Muscle layer of duodenum (tissue), 2 donors: ENCODE measurements around the gene WDR35.
"Not testable (repeated sequence)": the region's sequence is repeated elsewhere in the genome, so short reads cannot be mapped to it uniquely, and the experiment has no call there.

Experiments used
- H3K27ac ChIP-seq: one replicate; pipeline ENCODE4 v1.7.0; 2013; ENCODE audit warnings: mild to moderate bottlenecking, low read length
- H3K27me3 ChIP-seq: one replicate; pipeline ENCODE4 v1.7.0; 2013; ENCODE audit warnings: low read depth, mild to moderate bottlenecking, control low read depth, low read length
- H3K36me3 ChIP-seq, 2 donors: one replicate each; pipeline ENCODE4 v1.7.0; 2013; ENCODE audit warnings: low read length in 2 of 2, control low read depth in 1 of 2, mild to moderate bottlenecking in 1 of 2; ENCODE audit not compliant: insufficient read depth in 2 of 2, control insufficient read depth in 1 of 2
- H3K4me1 ChIP-seq, 2 donors: one replicate each; pipeline ENCODE4 v1.7.0; 2013; ENCODE audit warnings: low read length in 2 of 2, mild to moderate bottlenecking in 2 of 2, control low read depth in 1 of 2, moderate library complexity in 1 of 2; ENCODE audit not compliant: insufficient read depth in 2 of 2, control insufficient read depth in 1 of 2
- H3K4me3 ChIP-seq, 2 donors: one replicate each; pipeline ENCODE4 v1.7.0; 2013; ENCODE audit warnings: low read length in 2 of 2, low read depth in 1 of 2, mild to moderate bottlenecking in 1 of 2
- H3K9me3 ChIP-seq, 2 donors: one replicate each; pipeline ENCODE4 v1.7.0; 2013; ENCODE audit warnings: low read length in 2 of 2, control low read depth in 1 of 2, mild to moderate bottlenecking in 1 of 2; ENCODE audit not compliant: control insufficient read depth in 1 of 2
- donor health status: healthy.

WDR35 gene

DNA sequence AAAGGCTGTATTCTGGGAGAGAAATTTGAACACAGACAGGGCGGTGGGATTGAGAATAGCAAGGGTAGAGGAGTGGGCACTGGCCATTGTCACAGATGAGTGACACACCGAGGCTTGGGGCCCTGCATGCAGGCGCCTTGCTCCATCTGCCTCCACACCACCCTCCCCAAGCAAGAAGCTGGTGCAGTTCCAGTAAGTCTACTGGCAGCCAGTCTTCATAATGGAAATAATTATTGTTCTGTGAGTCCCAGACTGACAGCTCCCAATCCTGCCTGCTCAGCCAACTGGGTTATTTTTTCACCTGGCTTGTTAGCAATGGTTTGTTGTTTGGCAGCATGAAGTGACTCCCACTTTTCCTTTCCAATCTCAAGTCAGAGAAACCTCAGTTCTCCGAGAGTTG is 101.1 kb downstream of the WDR35 start:
- no peaks in the 10 kb centered on the region for H3K4me1 ChIP-seq
- H3K36me3 ChIP-seq, result no peaks in the 10 kb centered on the region
- no peak overlapping the region for H3K4me3 ChIP-seq
- no peaks in the 10 kb centered on the region for H3K27me3 ChIP-seq
- no peaks in the 10 kb centered on the region for H3K9me3 ChIP-seq
- H3K27ac ChIP-seq, result no peak overlapping the region

GRCh38 chr2:19887510-19887909 is 102.4 kb downstream of the WDR35 start:
- H3K4me1 ChIP-seq, result no peaks in the 10 kb centered on the region
- H3K9me3 ChIP-seq, result no peaks in the 10 kb centered on the region
- H3K27ac ChIP-seq, result no peak overlapping the region
- no peaks in the 10 kb centered on the region for H3K36me3 ChIP-seq
- no peaks in the 10 kb centered on the region for H3K27me3 ChIP-seq
- no peak overlapping the region for H3K4me3 ChIP-seq

- Histone ChIP-seq H3K4me3 (no peak overlapping the region), H3K4me1 (no peaks in the 10 kb centered on the region), H3K36me3 (no peaks in the 10 kb centered on the region), H3K27me3 (no peaks in the 10 kb centered on the region), H3K9me3 (no peaks in the 10 kb centered on the region), H3K27ac (no peak overlapping the region)
Observed at GRCh38 chr2:19886261-19886660, 103.6 kb downstream of the WDR35 start.

- H3K9me3 ChIP-seq, result no peaks in the 10 kb centered on the region
Observed at GRCh38 chr2:19885791-19886190, 104.1 kb downstream of the WDR35 start.

GRCh38 chr2:19883971-19884720 is 105.8 kb downstream of the WDR35 start:
- Histone ChIP-seq H3K9me3 (no peaks in the 10 kb centered on the region), H3K27ac (no peak overlapping the region), H3K27me3 (no peaks in the 10 kb centered on the region), H3K36me3 (no peaks in the 10 kb centered on the region), H3K4me1 (no peaks in the 10 kb centered on the region), H3K4me3 (no peak overlapping the region)

More at GRCh38 chr2:19885791-19886190, 104.1 kb downstream of the WDR35 start:
- no peak overlapping the region for H3K4me3 ChIP-seq
- no peaks in the 10 kb centered on the region for H3K27me3 ChIP-seq
- no peaks in the 10 kb centered on the region for H3K36me3 ChIP-seq
- no peak overlapping the region for H3K27ac ChIP-seq
- H3K4me1 ChIP-seq, result no peaks in the 10 kb centered on the region

GRCh38 chr2:19883486-19883885 is 106.4 kb downstream of the WDR35 start:
- no peaks in the 10 kb centered on the region for H3K9me3 ChIP-seq
- H3K27me3 ChIP-seq, result no peaks in the 10 kb centered on the region
- H3K27ac ChIP-seq, result no peak overlapping the region
- H3K36me3 ChIP-seq, result no peaks in the 10 kb centered on the region
- no peaks in the 10 kb centered on the region for H3K4me1 ChIP-seq
- no peak overlapping the region for H3K4me3 ChIP-seq

GRCh38 chr2:19882286-19882685 is 107.6 kb downstream of the WDR35 start:
- Histone ChIP-seq H3K27me3 (no peaks in the 10 kb centered on the region), H3K36me3 (no peaks in the 10 kb centered on the region), H3K4me3 (no peak overlapping the region), H3K4me1 (no peaks in the 10 kb centered on the region), H3K9me3 (no peaks in the 10 kb centered on the region), H3K27ac (no peak overlapping the region)

- Histone ChIP-seq H3K36me3 (no peaks in the 10 kb centered on the region), H3K27me3 (no peaks in the 10 kb centered on the region), H3K4me3 (no peak overlapping the region), H3K27ac (no peak overlapping the region), H3K4me1 (no peaks in the 10 kb centered on the region), H3K9me3 (no peaks in the 10 kb centered on the region)
Observed at GRCh38 chr2:19881908-19882265, 108.0 kb downstream of the WDR35 start.

DNA sequence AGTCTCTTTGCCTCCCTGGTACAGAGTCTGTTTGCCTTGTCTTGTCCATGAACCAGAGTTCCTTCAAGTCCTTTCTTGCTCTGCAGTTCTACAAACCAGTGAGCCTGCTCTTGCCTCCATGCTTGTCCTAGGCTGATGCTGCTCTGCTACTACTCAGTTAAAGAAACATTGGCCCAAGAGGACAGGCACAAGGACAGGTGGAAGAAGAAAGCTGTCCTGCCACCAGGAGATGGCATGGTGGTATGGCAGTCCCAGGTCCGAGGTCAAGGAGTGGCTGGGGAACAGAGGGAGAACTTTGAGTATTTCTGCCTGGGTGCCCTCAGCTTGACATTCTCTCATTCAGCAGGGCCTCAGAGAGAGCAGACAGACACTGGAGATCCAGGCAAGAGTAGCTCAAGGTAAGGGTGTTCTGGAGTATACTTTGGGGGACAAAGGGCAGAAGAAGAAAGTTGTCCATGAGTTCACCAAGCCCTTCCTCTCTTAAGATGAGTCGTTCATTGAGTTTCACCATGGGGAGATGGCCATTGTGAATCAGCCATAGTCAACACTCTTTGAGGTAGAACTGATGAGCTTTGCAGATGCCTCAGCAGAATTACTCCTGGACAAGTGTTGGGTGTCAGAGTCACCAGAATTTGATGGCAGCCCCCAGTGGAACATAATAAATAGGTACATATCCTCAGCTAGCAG is 108.5 kb downstream of the WDR35 start:
- no peak overlapping the region for H3K4me3 ChIP-seq
- no peak overlapping the region for H3K27ac ChIP-seq
- H3K36me3 ChIP-seq, result no peaks in the 10 kb centered on the region
- no peaks in the 10 kb centered on the region for H3K9me3 ChIP-seq
- no peaks in the 10 kb centered on the region for H3K4me1 ChIP-seq
- H3K27me3 ChIP-seq, result no peaks in the 10 kb centered on the region

DNA sequence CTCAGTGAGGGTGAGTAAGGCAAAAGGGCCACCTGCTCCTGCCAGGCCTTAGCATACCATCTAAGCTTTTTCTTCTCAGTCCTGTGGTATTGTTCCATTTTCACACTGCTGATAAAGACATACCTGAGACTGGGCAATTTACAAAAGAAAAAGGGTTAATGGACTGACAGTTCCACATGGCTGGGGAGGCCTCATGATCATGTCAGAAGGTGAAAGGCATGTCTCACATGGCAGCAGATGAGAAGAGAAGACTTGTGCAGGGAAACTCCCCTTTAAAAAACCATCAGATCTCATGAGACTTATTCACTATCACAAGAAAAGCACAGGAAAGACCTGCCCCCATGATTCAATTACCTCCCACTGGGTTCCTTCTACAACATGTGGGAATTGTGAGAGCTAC is 109.7 kb downstream of the WDR35 start:
- H3K4me1 ChIP-seq, H3K4me3 ChIP-seq, H3K9me3 ChIP-seq, H3K27me3 ChIP-seq, H3K36me3 ChIP-seq, H3K27ac ChIP-seq: not testable (repeated sequence)

GRCh38 chr2:19879120-19879519 is 110.8 kb downstream of the WDR35 start:
- Histone ChIP-seq H3K9me3 (no peaks in the 10 kb centered on the region), H3K27me3 (no peaks in the 10 kb centered on the region), H3K27ac (no peak overlapping the region), H3K4me3 (no peak overlapping the region), H3K36me3 (no peaks in the 10 kb centered on the region), H3K4me1 (no peaks in the 10 kb centered on the region)
